ENCODE results near the gene KIAA1217.

KIAA1217 gene

DNA sequence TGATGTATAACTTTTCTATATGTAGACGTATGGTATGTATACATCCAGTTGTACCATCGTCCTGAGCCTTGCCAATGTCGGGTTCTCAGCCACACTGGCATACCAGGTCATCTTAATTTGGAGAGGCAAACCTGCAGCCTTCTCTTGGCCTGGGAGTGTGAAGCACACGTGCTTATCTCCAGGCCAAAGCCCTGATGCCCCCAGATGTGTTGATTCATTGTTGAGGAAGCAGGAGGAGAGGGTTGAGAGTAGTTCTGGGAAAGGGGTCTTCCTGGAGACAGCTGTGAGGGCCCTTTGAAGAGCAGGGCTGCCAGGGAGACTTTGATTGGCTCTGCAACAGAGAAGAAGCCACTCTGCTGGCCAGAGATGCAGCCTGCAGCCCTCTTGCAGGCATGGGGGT, 359.1 kb downstream of the KIAA1217 start:
- no peak for DNase-seq

DNA sequence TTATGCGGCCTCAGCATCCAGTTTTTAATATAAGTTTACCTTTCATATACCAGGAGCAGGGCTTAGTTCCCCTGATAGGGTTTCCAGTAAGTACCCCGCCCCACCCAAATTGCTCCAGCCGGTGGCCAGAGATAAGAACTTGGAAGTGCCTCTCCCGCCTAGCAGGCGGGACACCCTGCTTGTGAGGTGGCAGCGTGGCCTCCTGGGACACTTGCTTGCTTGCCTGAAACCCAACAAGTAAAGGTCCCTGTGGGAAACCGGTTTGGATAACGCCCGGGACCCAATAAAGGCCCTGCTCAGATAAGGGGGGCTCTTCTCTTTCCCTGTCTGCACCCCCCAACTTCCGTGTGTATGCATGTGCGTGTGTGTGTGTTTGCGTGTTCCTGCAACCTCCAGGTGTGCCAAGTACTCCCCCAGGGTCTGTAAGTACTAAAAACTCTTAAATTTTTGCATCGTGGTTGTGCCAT, 360.4 kb downstream of the KIAA1217 start:
- DNase-seq: no peak

DNA sequence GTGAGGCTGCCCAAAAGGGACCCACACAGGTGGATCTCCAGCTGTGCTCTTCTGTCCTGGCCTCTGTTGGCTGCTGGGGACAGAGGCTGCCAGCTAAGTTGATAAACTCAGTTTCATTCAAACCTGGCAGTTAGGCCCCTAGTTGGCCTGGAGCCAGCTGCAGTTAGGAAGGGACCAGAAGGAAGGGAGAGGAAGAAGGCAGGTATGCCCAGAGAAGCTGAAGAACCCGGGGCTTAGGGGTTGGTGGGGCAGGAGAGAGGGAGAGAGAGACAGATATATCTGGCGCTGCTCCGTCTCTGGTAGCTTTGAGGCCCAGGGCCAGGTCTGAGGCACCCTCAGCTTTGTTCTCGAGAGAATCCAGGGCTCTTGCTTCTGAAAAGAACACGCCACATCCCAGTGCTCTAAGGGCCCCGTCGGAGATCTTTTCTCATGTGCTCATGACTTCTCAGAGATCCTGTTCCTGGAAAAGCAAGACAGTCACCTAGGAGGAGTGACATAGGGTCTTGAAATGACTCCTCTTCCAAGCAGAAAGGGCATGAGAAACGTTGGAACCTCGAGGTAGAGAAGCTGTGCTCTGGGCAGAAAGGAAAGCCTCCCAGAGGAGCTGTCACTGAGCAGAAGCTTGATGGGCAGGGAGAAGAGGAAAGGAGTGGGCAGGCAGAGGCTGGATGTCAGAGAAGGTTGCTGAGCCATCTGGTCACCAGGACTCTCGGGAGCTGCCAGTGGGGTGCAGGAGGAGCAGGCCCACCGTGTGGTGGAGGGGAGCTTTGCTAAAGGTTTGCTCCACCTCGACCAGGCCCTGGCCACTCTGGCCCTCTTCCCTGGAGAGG, 361.1 kb downstream of the KIAA1217 start:
- DNase-seq: no peak

DNA sequence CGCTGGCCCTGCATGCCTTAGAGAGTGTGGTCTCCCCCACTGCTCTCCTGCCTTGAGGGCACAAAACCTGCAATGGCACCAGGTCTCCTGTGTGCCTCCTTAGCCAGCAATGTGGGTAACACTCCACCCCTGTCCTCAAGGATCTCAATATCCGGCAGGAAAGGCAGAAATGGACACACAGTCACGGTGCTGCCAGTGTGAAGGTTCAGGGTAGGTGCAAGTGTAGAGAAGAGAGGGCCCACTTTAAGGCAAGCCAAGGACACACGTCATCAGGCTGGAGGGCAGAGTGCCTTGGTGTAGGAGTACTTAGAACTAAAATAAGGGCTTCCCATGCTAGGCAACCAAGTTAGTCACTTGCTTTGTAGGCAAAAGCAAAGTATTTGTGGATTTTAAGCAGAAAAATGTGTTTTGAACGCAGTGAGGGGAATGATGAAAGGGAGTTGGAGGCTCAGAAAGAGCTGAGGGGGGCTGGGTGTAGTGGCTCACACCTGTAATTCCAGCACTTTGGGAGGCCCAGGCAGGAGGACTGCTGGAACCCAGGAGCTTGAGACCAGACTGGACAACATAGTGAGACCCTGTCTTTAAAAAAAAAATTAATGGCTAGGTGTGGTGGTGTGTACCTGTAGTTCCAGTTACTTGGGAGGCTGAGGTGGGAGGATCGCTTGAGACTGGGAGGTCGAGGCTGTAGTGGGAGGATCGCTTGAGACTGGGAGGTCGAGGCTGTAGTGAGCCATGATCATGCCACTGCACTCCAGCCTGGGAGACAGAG, 361.9 kb downstream of the KIAA1217 start:
- no peak for DNase-seq

GRCh38 chr10:24571870-24572450, 363.0 kb downstream of the KIAA1217 start:
- DNase-seq: no peak

GRCh38 chr10:24574161-24574560, 365.2 kb downstream of the KIAA1217 start:
- no peak for DNase-seq

DNA sequence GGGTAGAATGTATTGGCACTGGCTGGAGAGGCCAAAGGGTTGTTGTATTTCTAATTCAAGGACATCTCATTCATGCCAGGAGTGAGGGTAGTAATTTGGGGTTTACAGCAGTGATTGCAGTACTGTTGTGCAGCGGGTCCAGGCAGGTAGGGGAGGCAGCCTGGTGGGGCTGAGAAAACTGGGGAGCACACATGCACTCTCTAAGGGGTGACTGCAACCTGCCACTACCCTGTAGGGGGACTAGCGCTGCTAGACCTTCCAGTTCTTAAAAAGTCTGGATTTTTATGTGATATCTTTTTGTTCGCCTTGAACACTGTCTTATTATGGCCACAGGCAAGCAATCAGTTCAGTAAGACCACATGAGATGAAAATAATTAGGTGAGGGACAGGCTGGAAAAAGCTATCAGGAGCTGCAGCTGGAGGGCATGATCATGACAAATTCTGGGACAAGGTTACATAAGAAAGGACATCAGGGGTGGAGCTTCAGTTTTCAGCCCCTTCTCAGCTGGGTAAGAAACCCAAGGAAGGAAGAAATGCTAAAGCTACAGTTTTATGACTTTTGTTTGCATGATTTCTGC, 365.7 kb downstream of the KIAA1217 start:
- DNase-seq: no peak

DNA sequence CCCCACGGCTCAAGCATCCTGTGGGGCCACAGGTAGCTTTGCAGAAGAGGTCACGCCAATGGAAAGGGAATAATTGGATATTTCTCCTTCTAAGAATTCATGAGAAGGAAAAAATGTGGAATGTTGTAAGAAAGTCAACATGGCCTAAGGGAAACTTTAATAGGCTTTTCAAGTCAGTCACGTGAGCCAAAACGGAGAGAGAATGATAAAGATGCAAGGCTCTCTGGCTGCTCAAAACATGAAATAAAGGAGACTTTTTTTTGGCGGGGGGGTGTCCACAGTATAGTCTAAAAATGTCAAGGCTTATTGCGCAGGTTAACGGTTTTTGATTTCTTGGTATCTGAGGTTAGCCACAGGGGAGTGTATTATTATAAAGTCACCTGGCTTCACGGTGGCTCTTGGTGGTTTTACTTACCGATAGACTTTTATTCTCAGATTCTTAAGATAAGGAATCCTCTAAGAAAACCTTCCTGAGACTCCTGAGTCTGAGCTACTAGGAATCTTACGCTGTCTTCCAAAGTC, 366.6 kb downstream of the KIAA1217 start:
- DNase-seq: no peak

DNA sequence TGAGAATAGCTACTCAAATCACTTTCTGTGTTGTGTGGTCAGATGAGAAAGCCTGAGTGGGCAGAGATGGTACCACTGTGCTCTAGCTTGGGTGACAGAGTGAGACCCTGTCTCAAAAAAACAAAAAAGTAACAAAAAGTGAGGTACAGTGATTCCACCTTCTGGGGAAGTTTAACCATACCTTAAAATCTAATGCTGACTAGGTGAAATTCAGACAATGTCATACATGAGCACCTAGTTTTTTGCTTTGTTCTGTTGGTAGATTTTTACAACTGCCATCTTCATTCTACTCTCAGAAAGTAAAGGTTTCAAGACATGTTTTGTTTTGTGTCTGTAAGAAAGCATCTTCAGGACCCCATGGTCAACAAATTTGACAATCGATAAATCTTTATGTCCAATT, 370.5 kb downstream of the KIAA1217 start:
- DNase-seq: no peak

DNA sequence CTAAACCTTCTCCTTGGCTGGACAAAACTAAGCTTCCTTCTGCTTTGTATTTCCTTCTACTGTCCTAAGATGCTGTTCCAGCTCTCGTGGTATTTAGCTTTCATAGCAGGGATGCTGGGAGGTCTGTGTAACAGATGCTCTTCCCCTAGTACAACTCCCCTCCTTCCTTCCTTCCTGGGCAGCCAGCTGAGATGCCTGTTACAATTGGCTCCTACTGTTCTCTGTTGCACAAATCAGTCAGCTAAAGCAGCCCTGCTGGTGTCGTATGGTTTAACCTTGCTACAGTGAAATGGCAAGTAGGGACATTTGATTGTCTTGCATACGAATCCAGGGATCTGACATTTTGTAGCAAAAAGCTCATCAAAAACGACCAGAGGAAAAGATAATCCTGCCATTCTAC, 371.0 kb downstream of the KIAA1217 start:
- no peak for DNase-seq

- DNase-seq: no peak
Observed at GRCh38 chr10:24589265-24589664, 380.3 kb downstream of the KIAA1217 start.

DNA sequence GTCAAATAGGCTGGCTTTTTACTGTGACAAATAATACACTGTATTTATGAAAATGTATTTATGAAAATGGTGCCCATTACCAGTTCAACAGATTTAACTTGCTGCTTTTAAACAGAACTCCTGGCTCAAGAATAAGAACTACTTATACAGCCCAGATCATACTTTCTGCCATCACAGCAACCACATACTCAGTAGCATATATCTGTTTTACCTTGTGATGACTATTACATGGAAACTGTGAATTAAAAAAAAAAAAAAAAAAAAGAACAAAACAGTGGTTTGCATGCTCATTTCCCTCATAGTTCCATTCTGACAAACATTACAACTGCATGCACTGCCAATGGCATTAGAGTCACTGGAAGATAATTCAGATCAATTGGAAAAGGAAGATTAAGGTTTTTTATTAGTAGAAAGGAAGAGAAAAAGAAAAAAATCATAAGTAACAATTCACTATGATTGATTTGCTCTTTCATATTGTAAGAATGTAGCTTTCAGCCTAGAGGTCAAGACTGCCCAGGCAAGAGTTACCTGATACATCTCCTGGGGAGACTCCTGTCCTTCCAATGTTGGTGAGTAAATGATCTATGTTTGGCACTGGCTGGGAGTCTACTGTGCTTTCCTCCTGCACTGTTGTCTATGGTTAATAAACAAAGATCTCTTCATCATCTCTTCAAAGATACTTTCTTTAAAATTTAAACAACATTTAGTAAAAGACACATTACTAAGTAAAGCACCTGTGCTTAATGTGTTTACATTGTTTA, 381.9 kb downstream of the KIAA1217 start:
- DNase-seq: no peak

- no peak for DNase-seq
Observed at GRCh38 chr10:24596217-24596930, 387.4 kb downstream of the KIAA1217 start.

DNA sequence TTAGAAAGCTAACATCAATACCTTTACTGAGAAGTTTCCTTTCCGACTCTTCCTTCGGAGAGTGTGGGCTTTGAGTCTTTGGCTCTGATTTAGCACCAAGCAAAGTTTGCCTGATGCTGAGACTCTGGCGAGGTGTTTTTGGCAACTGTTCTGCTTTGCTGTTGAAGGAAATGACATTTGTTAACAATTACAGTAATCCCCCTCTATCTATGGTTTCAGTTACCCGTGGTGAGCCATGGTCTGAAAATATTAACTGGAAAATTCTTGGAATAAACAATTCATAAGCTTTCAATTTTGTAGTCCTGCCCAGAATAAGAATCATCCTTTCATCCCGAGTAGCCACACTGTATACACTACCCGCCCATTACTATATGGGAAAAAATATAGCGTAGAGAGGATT, 388.5 kb downstream of the KIAA1217 start:
- DNase-seq: no peak
